Stimulated activated CD4-positive, alpha-beta T cell treated with anti-CD3 and anti-CD28 coated beads, Interleukin-4, amount 100 ng/mL, for 48 hours (primary cell): ENCODE measurements around the gene OR2T29.
"Not testable (repeated sequence)": the region's sequence is repeated elsewhere in the genome, so short reads cannot be mapped to it uniquely, and the experiment has no call there.

Experiments used
- DNase-seq, 2 donors: peaks; one replicate each; pipeline ENCODE4 v3.0.0-alpha.2; 2020; ENCODE audit warnings: low read depth in 2 of 2

The OR2T29 gene

DNA sequence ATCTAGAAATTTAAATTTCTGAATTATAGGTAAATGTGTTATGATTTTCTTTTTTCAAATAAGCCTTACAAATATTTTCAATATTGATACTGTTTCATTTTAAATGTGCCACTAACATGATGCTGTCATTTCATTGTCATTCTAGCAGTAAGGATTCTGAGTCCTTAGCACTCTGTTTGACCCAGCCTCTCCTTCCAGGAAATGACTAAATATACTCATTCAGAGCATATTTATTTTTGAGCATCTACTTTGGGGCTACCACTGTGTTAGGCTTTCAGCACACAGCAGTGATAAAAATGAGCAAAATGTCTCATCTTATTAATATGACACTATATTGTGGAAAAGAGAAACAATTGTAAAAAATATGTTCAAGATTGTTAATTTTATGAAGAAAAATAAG lies 52.4 kb downstream of the OR2T29 start:
- not testable (repeated sequence) for DNase-seq

DNA sequence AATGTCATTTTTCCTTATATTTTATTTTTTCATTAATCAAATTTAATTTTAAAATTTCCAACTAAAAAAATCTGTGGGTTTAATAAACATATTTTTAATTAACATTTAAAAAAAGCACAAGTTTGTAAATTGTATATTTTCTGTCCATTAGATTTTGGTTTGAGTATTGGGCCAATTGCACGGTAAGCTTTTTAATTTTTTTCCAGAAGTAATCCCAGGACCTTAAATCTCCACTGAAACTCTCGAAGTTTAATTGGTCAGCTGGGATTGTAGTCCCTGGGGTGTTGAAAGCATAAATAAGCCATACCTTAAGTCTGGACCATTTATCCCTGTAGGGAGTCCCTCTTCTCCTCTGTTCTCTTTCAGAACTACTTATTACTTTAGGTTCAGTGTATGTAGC lies 54.8 kb downstream of the OR2T29 start, which contains the start of gene OR2G6:
Gene OR2G6, plus strand, starts transcription at position 301 of the 400 bp plus-strand sequence. CDS start 13,574 bp downstream, outside the sequence.
- DNase-seq: not testable (repeated sequence)
